ENCODE measurements around the gene NAA38.

Gene NAA38, protein sequence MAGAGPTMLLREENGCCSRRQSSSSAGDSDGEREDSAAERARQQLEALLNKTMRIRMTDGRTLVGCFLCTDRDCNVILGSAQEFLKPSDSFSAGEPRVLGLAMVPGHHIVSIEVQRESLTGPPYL

GRCh38 chr17:7856811-7857712 is at the start of gene NAA38:
TSS of gene NAA38 (minus strand) at chr17:7857559. CDS start at chr17:7857463, 96 bp downstream.
- peak; percentile 97 for DNase-seq (ENCODE audit: low spot score)

- no peak for DNase-seq (ENCODE audit: low spot score)
Observed at GRCh38 chr17:7903154-7904103, 46.1 kb upstream of the NAA38 start.

DNA sequence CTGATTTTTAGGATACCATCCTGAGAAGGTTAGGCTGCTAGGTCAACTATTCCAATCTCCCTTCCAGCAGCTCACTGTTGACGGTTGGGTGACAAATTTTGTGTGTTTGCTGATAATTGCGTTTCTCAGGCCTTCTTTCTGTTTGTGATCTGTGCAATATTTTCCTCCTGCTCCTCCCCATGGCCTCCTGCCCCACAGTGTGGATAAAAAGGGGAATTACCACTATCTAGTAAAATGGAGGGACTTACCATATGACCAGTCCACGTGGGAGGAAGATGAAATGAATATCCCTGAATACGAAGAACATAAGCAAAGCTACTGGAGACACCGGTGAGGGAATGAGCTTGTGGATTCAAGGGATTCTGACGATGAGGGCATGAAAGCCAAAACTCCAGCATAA is 40.4 kb upstream of the NAA38 start:
- DNase-seq (ENCODE audit: low spot score), result peak; percentile 23

- DNase-seq (ENCODE audit: low spot score), result no peak
Observed at GRCh38 chr17:7897090-7897489, 39.7 kb upstream of the NAA38 start.

DNA sequence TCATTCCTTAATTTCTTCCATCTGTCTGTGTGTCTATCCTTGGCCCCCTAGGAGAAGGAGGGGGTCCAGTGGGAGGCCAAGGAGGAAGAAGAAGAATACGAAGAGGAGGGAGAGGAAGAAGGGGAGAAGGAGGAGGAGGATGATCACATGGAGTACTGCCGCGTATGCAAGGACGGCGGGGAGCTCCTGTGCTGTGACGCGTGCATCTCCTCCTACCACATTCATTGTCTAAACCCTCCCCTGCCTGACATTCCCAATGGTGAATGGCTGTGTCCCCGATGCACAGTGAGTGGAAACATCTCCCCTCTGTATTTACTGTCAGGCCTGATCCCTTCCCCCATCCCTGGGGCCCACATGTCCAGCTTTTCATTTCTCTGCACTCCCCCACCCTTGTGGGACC is 37.5 kb upstream of the NAA38 start:
- no peak for DNase-seq (ENCODE audit: low spot score)

DNA sequence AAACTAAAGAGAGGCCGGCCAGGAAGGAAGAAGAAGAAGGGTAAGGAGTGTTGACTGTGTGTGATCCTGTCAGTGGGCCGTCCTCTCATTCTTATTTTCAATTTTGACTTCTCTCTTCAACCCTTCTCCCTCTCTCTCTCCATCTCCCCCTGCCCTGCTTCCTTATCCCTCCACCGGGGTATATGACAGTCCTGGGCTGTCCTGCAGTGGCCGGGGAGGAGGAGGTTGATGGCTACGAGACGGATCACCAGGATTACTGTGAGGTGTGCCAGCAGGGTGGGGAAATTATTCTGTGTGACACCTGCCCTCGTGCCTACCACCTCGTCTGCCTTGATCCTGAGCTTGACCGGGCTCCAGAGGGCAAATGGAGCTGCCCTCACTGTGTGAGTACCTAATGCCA is 36.9 kb upstream of the NAA38 start:
- no peak for DNase-seq (ENCODE audit: low spot score)

DNA sequence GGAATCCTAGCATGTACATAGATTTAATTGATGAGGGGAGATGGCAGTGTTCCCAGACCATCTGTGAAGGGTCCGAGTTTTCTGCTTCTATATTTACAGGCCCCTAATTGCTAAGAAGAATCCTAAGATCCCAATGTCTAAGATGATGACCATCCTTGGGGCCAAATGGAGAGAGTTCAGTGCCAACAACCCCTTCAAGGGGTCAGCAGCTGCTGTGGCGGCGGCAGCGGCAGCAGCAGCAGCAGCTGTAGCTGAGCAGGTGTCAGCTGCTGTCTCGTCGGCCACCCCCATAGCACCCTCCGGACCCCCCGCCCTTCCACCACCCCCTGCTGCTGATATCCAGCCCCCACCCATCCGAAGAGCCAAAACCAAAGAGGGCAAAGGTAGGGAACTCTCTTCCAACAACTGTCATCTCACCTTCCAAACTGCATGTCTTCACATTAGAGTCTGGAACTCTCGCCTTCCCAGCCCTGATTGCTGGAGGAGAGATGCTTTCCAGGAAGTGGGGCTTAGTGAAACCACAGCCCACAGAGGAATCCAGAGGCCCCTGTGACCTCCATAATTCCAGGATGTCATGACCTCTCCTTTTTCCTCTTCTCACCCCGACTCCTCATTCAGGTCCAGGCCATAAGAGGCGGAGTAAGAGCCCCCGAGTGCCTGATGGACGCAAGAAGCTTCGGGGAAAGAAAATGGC is 36.0 kb upstream of the NAA38 start:
- no peak for DNase-seq (ENCODE audit: low spot score)

GRCh38 chr17:7889166-7889955 is 32.0 kb upstream of the NAA38 start:
- peak; percentile 33 for DNase-seq (ENCODE audit: low spot score)

- DNase-seq (ENCODE audit: low spot score), result peak; percentile 31
Observed at GRCh38 chr17:7888184-7888920, 31.0 kb upstream of the NAA38 start, which contains the start of gene CHD3. TSS of gene CHD3 (plus strand) at chr17:7888789. CDS start at chr17:7889001, 212 bp downstream.

- DNase-seq (ENCODE audit: low spot score), result peak; percentile 96
Observed at GRCh38 chr17:7887482-7888183, 30.3 kb upstream of the NAA38 start.

DNA sequence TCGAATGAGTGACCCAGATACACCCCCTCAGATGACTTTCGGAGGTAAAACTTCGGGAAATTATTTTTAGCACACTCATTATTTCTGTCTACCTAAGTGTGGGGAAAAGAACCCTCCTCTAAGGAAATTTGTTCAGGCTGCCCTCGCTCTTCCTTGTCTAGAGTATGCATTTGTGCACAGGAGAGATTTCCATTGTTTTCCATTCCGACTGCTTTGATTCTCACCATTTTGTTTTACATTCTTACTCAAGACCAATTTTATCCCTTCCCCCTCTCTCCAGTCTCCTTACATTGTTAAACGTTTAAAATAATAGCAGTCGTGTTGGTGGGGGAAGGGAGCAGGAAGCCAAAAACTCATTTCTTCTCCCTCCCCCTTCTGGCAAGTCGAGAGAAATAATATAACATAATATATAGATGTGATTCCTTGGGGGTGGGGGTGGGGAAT is 29.7 kb upstream of the NAA38 start:
- DNase-seq (ENCODE audit: low spot score), result no peak

- DNase-seq (ENCODE audit: low spot score), result peak; percentile 52
Observed at GRCh38 chr17:7886227-7887037, 29.1 kb upstream of the NAA38 start.

DNA sequence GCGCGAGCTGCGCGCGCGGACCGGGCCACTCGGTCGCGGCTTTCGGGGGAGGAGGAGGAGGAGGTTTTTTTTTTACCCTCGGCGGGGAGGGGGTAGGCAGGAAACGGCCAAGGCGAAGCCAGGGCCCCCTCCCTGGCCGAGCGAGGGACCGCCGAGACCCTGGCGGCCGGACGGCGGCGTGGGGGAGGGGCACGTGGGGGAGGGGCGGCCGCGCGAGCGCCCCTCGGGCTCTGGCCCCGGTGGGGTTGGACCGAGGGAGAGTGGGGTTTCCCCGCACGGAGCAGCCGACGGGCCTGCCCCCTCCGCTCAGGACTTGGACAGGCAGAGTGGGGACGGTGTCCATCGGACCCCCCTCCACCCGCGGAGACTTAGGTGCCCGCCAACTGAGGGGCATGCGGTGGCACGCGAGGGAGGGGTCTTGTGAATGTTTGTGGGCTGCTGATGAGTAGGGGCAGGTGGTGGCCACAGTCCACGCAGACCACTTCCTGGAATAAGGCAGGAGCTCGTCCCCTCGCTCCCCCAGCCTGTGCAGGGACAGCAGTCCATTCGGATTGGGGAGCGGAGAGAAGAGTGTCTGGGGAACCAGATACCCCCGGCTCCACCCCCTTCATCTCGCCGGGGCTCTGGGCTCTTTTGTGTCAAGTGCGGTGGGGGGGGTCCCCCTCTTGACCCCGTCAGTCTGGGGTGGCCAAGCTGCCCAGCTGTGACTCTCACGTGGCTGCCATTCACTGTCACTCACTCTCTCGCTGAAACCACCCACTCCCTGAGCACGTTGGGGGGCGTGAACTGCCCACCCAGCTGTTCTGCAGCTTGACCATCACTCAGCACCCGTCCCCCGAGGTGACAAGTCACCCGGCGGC is 28.2 kb upstream of the NAA38 start:
- peak; percentile 24 for DNase-seq (ENCODE audit: low spot score)

- peak; percentile 16 for DNase-seq (ENCODE audit: low spot score)
Observed at GRCh38 chr17:7884581-7885366, 27.4 kb upstream of the NAA38 start.

GRCh38 chr17:7883781-7884386 is 26.5 kb upstream of the NAA38 start:
- DNase-seq (ENCODE audit: low spot score), result peak; percentile 50

GRCh38 chr17:7882629-7883028 is 25.3 kb upstream of the NAA38 start:
- DNase-seq (ENCODE audit: low spot score), result no peak
